Measurements from ENCODE around the gene CHMP4A. TPM values are rescaled to one million over a fixed set of nuclear protein-coding genes. Genes with fewer than 3 reads are reported as not detected.

CHMP4A gene
- total RNA-seq, 1 donor from 2014 or later: 30.0 TPM

- no peak for DNase-seq (ENCODE audit: low spot score)
- intact Hi-C loops (cut with DNase I): no loop called here
Measured at GRCh38 chr14:24164518-24164991, 48.7 kb downstream of the CHMP4A start.

GRCh38 chr14:24162093-24162492 lies 51.2 kb downstream of the CHMP4A start:
- no peak for DNase-seq (ENCODE audit: low spot score)
- intact Hi-C loops (cut with DNase I): no loop called here

- intact Hi-C loops (cut with DNase I): loop anchor here (2.0 kb wide), 2 partner anchors 24 to 102 kb away; partner anchors contain the start of gene PSME1
- DNase-seq (ENCODE audit: low spot score): peak; percentile 98
Measured at GRCh38 chr14:24160850-24161804, 52.2 kb downstream of the CHMP4A start, which contains the start of gene IRF9. IRF9 (plus strand) TSS chr14:24161265; CDS start chr14:24162145, 880 bp downstream.

GRCh38 chr14:24160499-24160849 lies 52.8 kb downstream of the CHMP4A start:
- no peak for DNase-seq (ENCODE audit: low spot score)
- intact Hi-C loops (cut with DNase I): loop anchor here (2.0 kb wide), 2 partner anchors 24 to 102 kb away; partner anchors contain the start of gene PSME1

GRCh38 chr14:24159777-24160498 lies 53.4 kb downstream of the CHMP4A start:
- DNase-seq (ENCODE audit: low spot score): no peak

More at GRCh38 chr14:24159777-24160498, 53.4 kb downstream of the CHMP4A start:
- intact Hi-C loops (cut with DNase I): loop anchor here (2.0 kb wide), 2 partner anchors 23 to 101 kb away; partner anchors contain the start of gene PSME1

Other genes starting within 250 kb of the CHMP4A start
- 26.2 TPM for gene DHRS4L2, start 224.6 kb downstream of the CHMP4A start, total RNA-seq
- 0.05 TPM for gene CARMIL3, start 161.5 kb downstream of the CHMP4A start, total RNA-seq
- 1.4 TPM for gene CPNE6, start 141.9 kb downstream of the CHMP4A start, total RNA-seq
- 2.2 TPM for gene PCK2, start 119.2 kb downstream of the CHMP4A start, total RNA-seq
- gene DCAF11, start 98.7 kb downstream of the CHMP4A start, total RNA-seq: 54.1 TPM
- 2.4 TPM for gene NRL, start 98.5 kb downstream of the CHMP4A start, total RNA-seq
- 112 TPM for gene FITM1, start 82.8 kb downstream of the CHMP4A start, total RNA-seq
- gene PSME1, start 77.3 kb downstream of the CHMP4A start, total RNA-seq: 61.3 TPM
- gene EMC9, start 71.9 kb downstream of the CHMP4A start, total RNA-seq: 14.6 TPM
- gene PSME2, start 66.9 kb downstream of the CHMP4A start, total RNA-seq: 49.7 TPM
- 31.3 TPM for gene RNF31, start 66.0 kb downstream of the CHMP4A start, total RNA-seq
- gene IRF9, start 52.2 kb downstream of the CHMP4A start, total RNA-seq: 44.8 TPM
- gene REC8, start 41.4 kb downstream of the CHMP4A start, total RNA-seq: 5.7 TPM
- gene IPO4, start 24.7 kb downstream of the CHMP4A start, total RNA-seq: 15.7 TPM
- 19.1 TPM for gene TM9SF1, start 18.0 kb downstream of the CHMP4A start, total RNA-seq
- gene TSSK4, start 7.8 kb downstream of the CHMP4A start, total RNA-seq: not detected
- 16.7 TPM for gene MDP1, start 2.6 kb upstream of the CHMP4A start, total RNA-seq
- gene NEDD8, start 18.9 kb upstream of the CHMP4A start, total RNA-seq: 167 TPM
- gene GMPR2, start 19.4 kb upstream of the CHMP4A start, total RNA-seq: 33.2 TPM
- gene TINF2, start 29.1 kb upstream of the CHMP4A start, total RNA-seq: 42.3 TPM
- 0.48 TPM for gene TGM1, start 49.7 kb upstream of the CHMP4A start, total RNA-seq
- 13.3 TPM for gene RABGGTA, start 58.1 kb upstream of the CHMP4A start, total RNA-seq
- 8.5 TPM for gene DHRS1, start 86.3 kb upstream of the CHMP4A start, total RNA-seq
- gene NOP9, start 86.4 kb upstream of the CHMP4A start, total RNA-seq: 28.3 TPM
- gene CIDEB, start 94.5 kb upstream of the CHMP4A start, total RNA-seq: 2.4 TPM
- gene LTB4R2, start 96.7 kb upstream of the CHMP4A start, total RNA-seq: 2.2 TPM
- 1.8 TPM for gene LTB4R, start 98.0 kb upstream of the CHMP4A start, total RNA-seq
- 71.9 TPM for gene ADCY4, start 121.6 kb upstream of the CHMP4A start, total RNA-seq
- gene RIPK3, start 126.5 kb upstream of the CHMP4A start, total RNA-seq: 3.5 TPM
- gene NFATC4, start 154.7 kb upstream of the CHMP4A start, total RNA-seq: 13.3 TPM
- gene NYNRIN, start 185.5 kb upstream of the CHMP4A start, total RNA-seq: 5.0 TPM
- 1.2 TPM for gene CBLN3, start 216.2 kb upstream of the CHMP4A start, total RNA-seq
- gene KHNYN, start 216.5 kb upstream of the CHMP4A start, total RNA-seq: 23.5 TPM
- 58.5 TPM for gene SDR39U1, start 229.3 kb upstream of the CHMP4A start, total RNA-seq